HG02642 (cell line): Measurements from ENCODE around the gene CNTN4.

Experiments
- ATAC-seq: cut with Tn5 transposase; IDR thresholded peaks from one replicate; pipeline ENCODE4 v1.9.1; 2021; ENCODE audit warnings: mild to moderate bottlenecking; ENCODE audit not compliant: unreplicated experiment, poor library complexity

CNTN4 gene

GRCh38 chr3:2250783-2251182, 152.1 kb downstream of the CNTN4 start:
- ATAC-seq, result no peak

GRCh38 chr3:2261747-2262146, 163.1 kb downstream of the CNTN4 start:
- ATAC-seq, result no peak

GRCh38 chr3:2262204-2262603, 163.5 kb downstream of the CNTN4 start:
- no peak for ATAC-seq

GRCh38 chr3:2266606-2267005, 167.9 kb downstream of the CNTN4 start:
- ATAC-seq, result no peak

GRCh38 chr3:2268779-2269178, 170.1 kb downstream of the CNTN4 start:
- no peak for ATAC-seq

GRCh38 chr3:2274526-2274925, 175.9 kb downstream of the CNTN4 start:
- no peak for ATAC-seq

- no peak for ATAC-seq
These were observed 185.2 kb downstream of the CNTN4 start for GRCh38 chr3:2283818-2284217.

- ATAC-seq, result no peak
These were observed 202.3 kb downstream of the CNTN4 start for GRCh38 chr3:2300938-2301337.

GRCh38 chr3:2301361-2301760, 202.7 kb downstream of the CNTN4 start:
- no peak for ATAC-seq

GRCh38 chr3:2303566-2303965, 204.9 kb downstream of the CNTN4 start:
- no peak for ATAC-seq

- ATAC-seq, result no peak
These were observed 212.4 kb downstream of the CNTN4 start for GRCh38 chr3:2311022-2311421.

- ATAC-seq, result no peak
These were observed 218.9 kb downstream of the CNTN4 start for GRCh38 chr3:2317521-2317920.

- no peak for ATAC-seq
These were observed 236.3 kb downstream of the CNTN4 start for GRCh38 chr3:2334921-2335320.

- ATAC-seq, result no peak
These were observed 244.5 kb downstream of the CNTN4 start for GRCh38 chr3:2343031-2343682.

- ATAC-seq, result no peak
These were observed 253.6 kb downstream of the CNTN4 start for GRCh38 chr3:2352134-2352762.

GRCh38 chr3:2354702-2355101, 256.0 kb downstream of the CNTN4 start:
- ATAC-seq, result no peak

- no peak for ATAC-seq
These were observed 257.8 kb downstream of the CNTN4 start for GRCh38 chr3:2356298-2356950.

GRCh38 chr3:2360815-2361214, 262.1 kb downstream of the CNTN4 start:
- ATAC-seq, result no peak

GRCh38 chr3:2362122-2362521, 263.5 kb downstream of the CNTN4 start:
- no peak for ATAC-seq

- ATAC-seq, result no peak
These were observed 265.2 kb downstream of the CNTN4 start for GRCh38 chr3:2363854-2364253.

GRCh38 chr3:2370317-2370716, 271.7 kb downstream of the CNTN4 start:
- no peak for ATAC-seq

- no peak for ATAC-seq
These were observed 273.6 kb downstream of the CNTN4 start for GRCh38 chr3:2372306-2372705.
